Heart left ventricle (tissue), 16 donors: ENCODE results near the gene C19orf12. TPM values are rescaled to one million over a fixed set of nuclear protein-coding genes. Genes with fewer than 3 reads are reported as not detected.
"Not testable (repeated sequence)": the region's sequence is repeated elsewhere in the genome, so short reads cannot be mapped to it uniquely, and the experiment has no call there.

ENCODE experiments used
- ATAC-seq, 4 donors: fragments of 200-7000 bp; cut with Tn5 transposase; one replicate each; pipeline ENCODE4 v1.9.1; 2020 to 2022; ENCODE audit warnings: moderate library complexity in 4 of 4, mild to moderate bottlenecking in 3 of 4, moderate number of reproducible peaks in 1 of 4
- DNase-seq, 5 donors: peaks; one replicate each; pipeline ENCODE4 v3.0.0-alpha.2; 2020
- H3K27ac ChIP-seq, 12 donors: fragments of 200-600 bp; sonication (generic) in 4 of 12; one replicate each; pipeline versions ENCODE4 v1.5.0 to v1.8.0; 2016 to 2022; ENCODE audit warnings: mild to moderate bottlenecking in 2 of 12
- H3K27me3 ChIP-seq, 9 donors: fragments of 200-600 bp; sonication (generic) in 2 of 9; one replicate each; pipeline versions ENCODE4 v1.5.1 to v1.8.0; 2016 to 2022; ENCODE audit warnings: mild to moderate bottlenecking in 3 of 9
- H3K36me3 ChIP-seq, 9 donors: fragments of 200-600 bp; sonication (generic) in 2 of 9; one replicate each; pipeline versions ENCODE4 v1.5.0 to v1.8.0; 2018 to 2022; ENCODE audit warnings: mild to moderate bottlenecking in 2 of 9
- H3K4me1 ChIP-seq, 12 donors: fragments of 200-600 bp; sonication (generic) in 4 of 12; one replicate each; pipeline versions ENCODE4 v1.5.0 to v1.8.0; 2016 to 2022; ENCODE audit warnings: mild to moderate bottlenecking in 3 of 12
- H3K4me3 ChIP-seq, 12 donors: fragments of 200-600 bp; sonication (generic) in 4 of 12; one replicate each; pipeline versions ENCODE4 v1.5.0 to v1.8.0; 2017 to 2022; ENCODE audit warnings: mild to moderate bottlenecking in 9 of 12, moderate library complexity in 4 of 12
- H3K9me3 ChIP-seq, 12 donors: fragments of 200-600 bp; sonication (generic) in 4 of 12; one replicate each; pipeline versions ENCODE4 v1.5.0 to v1.8.0; 2016 to 2022; ENCODE audit warnings: mild to moderate bottlenecking in 1 of 12
- POLR2A ChIP-seq, 2 donors: fragments of 450-650 bp; IDR thresholded peaks; one replicate each; pipeline ENCODE4 v1.6.1; 2017; ENCODE audit warnings: antibody characterized with exemption in 2 of 2, mild to moderate bottlenecking in 2 of 2, moderate library complexity in 2 of 2
- WGBS, 4 donors: extraction: QIAGEN DNeasy Blood & Tissue Kit in 2 of 4; methylation state at CpG; one replicate each; pipeline versions ENCODE4 v1.1.5 to v1.1.7; 2013 to 2018; 5-methylcytosine and 5-hydroxymethylcytosine counted together
- intact Hi-C, 10 donors: fragments of 100-400 bp; cut with DNase I; formaldehyde crosslinking; loops; one replicate each; pipeline versions ENCODE4 v1.11.1 to v1.14.2; 2022
- polyA plus RNA-seq, 2 donors: library from polyadenylated mRNA; stranded (reverse); fragments of 200-250 nt; gene quantifications; one replicate each; pipeline ENCODE4 v1.2.3, GENCODE V29; 2013
- total RNA-seq, 9 donors: library from RNA; depleted of rRNA in 2 of 9; stranded (reverse); fragments of >200 nt in 2 of 9; fragmentation: NEBNext Ultra II Directional in 3 of 9; extraction: Animal tissue kit (Norgen Biotek cat#: 25700) in 3 of 9; gene quantifications; one replicate each; pipeline versions ENCODE4 v1.1.0 to v1.2.4, GENCODE V29; 2016 to 2023
- TF ChIP-seq, protein P1 (sequence below), 12 donors: fragments of 200-600 bp; sonication (generic) in 4 of 12; IDR thresholded peaks; one replicate each; pipeline versions ENCODE4 v1.5.0 to v1.8.0; 2018 to 2022; ENCODE audit warnings: antibody characterized with exemption in 12 of 12, mild to moderate bottlenecking in 5 of 12
- donor health status: ischemic (EF 13 %, LVEDD 7.1; RV severe dilation, severe dysfunction).
- donor health status: healthy with polysubstance abuse.
- donor health status: DM: no; HTN: yes; CAD: no.
- donor health status: DM: no; HTN: no; CAD: no.
- donor health status: ischemic (EF 25% LVEDD 6.9; RV normal size, moderate dysfunction).
- donor health status: ischemic (EF 25% LVEDD 5.7; RV mildly dilated, moderate dysfunction).
- donor health status: healthy.
- donor health status: DM: yes; HTN: yes; CAD: no.
- donor health status: ischemic (EF 35%, LVEDD 5.7; RV mildly dilated, moderate dysfunction).
- donor health status: nonischemic (EF 11% LVEDD 7.7; RV severe dilation, severe dysfunction).
- donor health status: DM: yes; HTN: yes; CAD: no.
- donor health status: PGD.
- donor health status: ischemic (EF 29% LVEDD 5.4; RV normal size, mild dysfunction).
- donor health status: nonischemic (EF 23%, LVEDD 6.1; RV moderate dilation, normal function).

The C19orf12 gene
- total and polyA plus RNA-seq, 11 donors: 34.0 to 80.3 (median 47.1) TPM

DNA sequence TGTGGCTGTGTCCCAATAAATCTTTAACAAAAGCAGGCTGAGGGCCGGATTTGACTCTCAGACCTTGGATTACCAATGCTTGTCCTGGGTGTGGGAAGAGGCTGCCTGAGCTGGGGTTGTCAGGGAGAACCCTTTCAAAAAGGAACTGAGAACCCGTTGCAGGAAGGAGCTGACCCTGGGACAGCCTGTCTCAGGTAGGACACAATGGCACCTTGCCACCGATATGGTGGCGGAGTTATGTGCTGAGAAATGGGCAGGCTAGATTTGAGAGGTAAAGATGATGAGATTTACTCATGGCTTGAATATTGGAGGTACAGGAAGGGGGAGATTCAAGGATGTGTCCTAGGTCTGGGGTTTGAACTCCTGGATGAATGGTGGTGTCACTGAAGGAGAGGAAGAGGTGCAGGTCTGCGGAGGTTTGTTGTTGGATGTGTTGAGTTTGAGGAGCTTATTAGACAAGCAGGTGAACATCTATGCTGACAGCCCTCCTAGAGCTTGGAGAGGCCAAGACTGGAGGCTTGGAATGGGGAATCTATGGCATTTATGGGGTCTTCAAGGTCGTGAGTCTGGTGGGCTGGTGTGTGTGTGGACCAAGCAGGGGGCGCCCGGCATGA is 42.6 kb downstream of the C19orf12 start:
- intact Hi-C loops: no loop called here
- peaks cover 2 to 38% (median 24%) of the 10 kb centered on the region in 9 donors for H3K36me3 ChIP-seq
- 85 to 92% (median 91%) methylated on average over 6 to 8 of the region's 8 CpGs for WGBS, 4 donors
- DNase-seq: peak in 1 of 5 donors; percentile 20
- peak overlapping the region; percentile 37 to 93 (median 70) for H3K27ac ChIP-seq
- H3K4me3 ChIP-seq: peak overlapping the region in 1 of 12 donors; percentile 8
- ATAC-seq: no peak
- no peaks in the 10 kb centered on the region for H3K27me3 ChIP-seq
- H3K9me3 ChIP-seq: no peaks in the 10 kb centered on the region
- H3K4me1 ChIP-seq: peaks cover 10 to 96% (median 50%) of the 10 kb centered on the region in 12 donors
- no peak for TF ChIP-seq POLR2A (IDR thresholded peaks at IDR 0.05)
- TF ChIP-seq, protein P1, sequence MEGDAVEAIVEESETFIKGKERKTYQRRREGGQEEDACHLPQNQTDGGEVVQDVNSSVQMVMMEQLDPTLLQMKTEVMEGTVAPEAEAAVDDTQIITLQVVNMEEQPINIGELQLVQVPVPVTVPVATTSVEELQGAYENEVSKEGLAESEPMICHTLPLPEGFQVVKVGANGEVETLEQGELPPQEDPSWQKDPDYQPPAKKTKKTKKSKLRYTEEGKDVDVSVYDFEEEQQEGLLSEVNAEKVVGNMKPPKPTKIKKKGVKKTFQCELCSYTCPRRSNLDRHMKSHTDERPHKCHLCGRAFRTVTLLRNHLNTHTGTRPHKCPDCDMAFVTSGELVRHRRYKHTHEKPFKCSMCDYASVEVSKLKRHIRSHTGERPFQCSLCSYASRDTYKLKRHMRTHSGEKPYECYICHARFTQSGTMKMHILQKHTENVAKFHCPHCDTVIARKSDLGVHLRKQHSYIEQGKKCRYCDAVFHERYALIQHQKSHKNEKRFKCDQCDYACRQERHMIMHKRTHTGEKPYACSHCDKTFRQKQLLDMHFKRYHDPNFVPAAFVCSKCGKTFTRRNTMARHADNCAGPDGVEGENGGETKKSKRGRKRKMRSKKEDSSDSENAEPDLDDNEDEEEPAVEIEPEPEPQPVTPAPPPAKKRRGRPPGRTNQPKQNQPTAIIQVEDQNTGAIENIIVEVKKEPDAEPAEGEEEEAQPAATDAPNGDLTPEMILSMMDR (IDR thresholded peaks at IDR 0.05): no peak

DNA sequence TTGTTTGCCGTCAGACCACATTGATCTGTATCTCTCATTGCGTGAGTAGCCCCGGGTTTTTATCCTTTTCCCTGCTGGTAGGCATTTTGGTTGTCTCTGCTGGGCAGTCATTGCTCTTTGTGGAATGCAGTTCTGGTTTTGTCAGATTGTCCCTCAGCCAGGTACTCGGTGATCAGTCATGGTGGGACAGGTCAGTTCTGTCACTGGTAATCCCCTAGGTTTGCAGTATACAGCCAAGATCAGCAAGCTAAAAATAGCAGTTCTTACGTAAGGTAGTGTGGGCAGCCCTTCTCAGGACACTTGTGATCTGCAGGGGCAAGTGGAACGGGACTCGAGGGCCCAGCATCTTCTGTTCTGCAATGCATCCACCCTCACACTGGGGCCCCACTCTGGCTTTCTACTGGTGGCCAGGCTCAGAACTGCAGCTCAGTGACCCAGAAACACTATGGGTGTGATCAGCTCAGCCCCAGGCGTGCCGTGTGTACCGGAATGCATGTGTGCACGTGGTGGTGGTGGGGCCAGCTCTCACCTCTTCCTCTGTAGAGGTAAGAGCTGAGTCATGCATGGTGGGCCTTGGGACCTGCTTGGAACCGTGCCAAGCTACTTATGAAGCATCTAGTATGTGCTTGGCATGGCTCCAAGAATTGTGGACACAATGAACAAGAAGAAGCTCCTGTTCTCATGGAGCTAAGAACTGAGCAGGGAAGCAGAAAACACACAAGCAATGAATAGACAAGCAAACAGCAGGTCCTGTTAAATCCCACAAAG is 43.5 kb downstream of the C19orf12 start:
- Histone ChIP-seq H3K27me3 (no peaks in the 10 kb centered on the region), H3K9me3 (no peaks in the 10 kb centered on the region), H3K4me3 (no peak overlapping the region), H3K27ac (peak overlapping the region; percentile 43 to 93 (median 70)), H3K4me1 (peaks cover 14 to 94% (median 48%) of the 10 kb centered on the region in 12 donors), H3K36me3 (peaks cover 2 to 30% (median 24%) of the 10 kb centered on the region in 9 donors)
- peak; percentile 74 to 81 (median 76) for ATAC-seq
- intact Hi-C loops: no loop called here
- TF ChIP-seq POLR2A (IDR thresholded peaks at IDR 0.05): no peak
- TF ChIP-seq, protein P1 (IDR thresholded peaks at IDR 0.05): peak in 8 of 12 donors; percentile 13 to 46 (median 23)
- WGBS, 4 donors: 41 to 55% (median 45%) methylated on average over 8 to 12 of the region's 12 CpGs
- peak in 3 of 5 donors; percentile 67 to 86 (median 82) for DNase-seq

DNA sequence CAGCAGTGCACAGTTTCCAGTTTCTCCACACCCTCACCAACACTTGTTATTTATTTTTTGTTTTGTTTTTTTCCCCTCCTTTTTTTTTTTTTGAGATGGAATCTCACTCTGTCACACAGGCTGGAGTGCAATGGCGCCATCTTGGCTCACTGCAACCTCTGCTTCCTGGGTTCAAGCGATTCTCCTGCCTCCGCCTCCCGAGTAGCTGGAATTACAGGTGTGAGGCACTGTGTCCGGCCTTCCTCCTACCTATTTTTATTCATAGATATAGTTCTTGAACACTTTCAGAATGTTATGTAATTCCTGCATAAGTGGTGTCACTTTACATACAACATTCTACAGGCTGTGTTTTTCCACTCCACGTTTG is 44.1 kb downstream of the C19orf12 start:
- ATAC-seq, DNase-seq, H3K27me3 ChIP-seq, intact Hi-C loops, H3K4me3 ChIP-seq, H3K9me3 ChIP-seq: not testable (repeated sequence)
- WGBS, 4 donors: 57 to 67% (median 61%) methylated on average over 6 of the region's 6 CpGs
- H3K27ac ChIP-seq: peak overlapping the region; percentile 43 to 93 (median 70)
- H3K36me3 ChIP-seq: peaks cover 1 to 25% (median 22%) of the 10 kb centered on the region in 9 donors
- peaks cover 14 to 89% (median 44%) of the 10 kb centered on the region in 12 donors for H3K4me1 ChIP-seq

DNA sequence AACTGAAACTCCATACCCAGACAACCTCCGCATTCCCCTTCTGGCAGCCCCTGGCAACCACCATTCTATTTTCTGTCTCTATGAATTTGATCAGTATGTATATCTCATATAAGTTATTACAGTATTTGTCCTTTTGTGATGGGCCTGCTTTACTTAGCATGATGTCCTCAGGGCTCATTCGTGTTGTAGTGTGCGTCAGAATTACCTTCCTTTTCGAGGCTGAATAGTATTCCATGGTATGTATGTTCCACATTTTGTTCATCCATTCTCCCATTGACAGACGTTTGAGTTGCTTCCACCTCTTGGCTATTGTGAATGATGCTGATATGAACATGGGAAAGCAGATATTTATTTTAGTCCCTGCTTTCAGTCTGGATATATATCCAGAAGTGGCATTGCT is 44.8 kb downstream of the C19orf12 start:
- DNase-seq (no peak), ATAC-seq (no peak)
- no peaks in the 10 kb centered on the region for H3K9me3 ChIP-seq
- peaks cover 0 to 17% (median 15%) of the 10 kb centered on the region in 9 donors for H3K36me3 ChIP-seq
- 88 to 92% (median 89%) methylated on average over 5 of the region's 5 CpGs for WGBS, 4 donors
- intact Hi-C loops: no loop called here
- no peak overlapping the region for H3K4me3 ChIP-seq
- peak overlapping the region in 11 of 12 donors; percentile 43 to 93 (median 69) for H3K27ac ChIP-seq
- TF ChIP-seq POLR2A (IDR thresholded peaks at IDR 0.05): no peak
- TF ChIP-seq, protein P1 (IDR thresholded peaks at IDR 0.05): no peak
- no peaks in the 10 kb centered on the region for H3K27me3 ChIP-seq
- peaks cover 14 to 85% (median 39%) of the 10 kb centered on the region in 12 donors for H3K4me1 ChIP-seq
